Thoracic aorta (tissue), 2 donors: ENCODE measurements around the gene LY86. TPM values are rescaled to one million over a fixed set of nuclear protein-coding genes. Genes with fewer than 3 reads are reported as not detected.

Experiments
- ATAC-seq: fragments of 150-250 bp; one replicate; pipeline ENCODE4 v1.8.0; 2017; ENCODE audit warnings: low read depth; ENCODE audit not compliant: insufficient number of reproducible peaks, low FRiP score
- DNase-seq: peaks from one replicate; pipeline ENCODE4 v3.0.0-alpha.2; 2020; ENCODE audit warnings: low spot score
- H3K27ac ChIP-seq, 2 donors: fragments of 200-600 bp; sonication (generic); 1 replicate in 1 of 2; 2 replicates in 1 of 2; pipeline ENCODE4 v1.5.1; 2016; ENCODE audit warnings: mild to moderate bottlenecking in 2 of 2, moderate library complexity in 2 of 2
- H3K27me3 ChIP-seq: fragments of 200-600 bp; sonication (generic); replicated peaks from 2 replicates; pipeline ENCODE4 v1.6.0; 2016; ENCODE audit warnings: mild to moderate bottlenecking; ENCODE audit not compliant: insufficient read depth
- H3K36me3 ChIP-seq: fragments of 200-600 bp; sonication (generic); one replicate; pipeline ENCODE4 v1.5.1; 2016
- H3K4me1 ChIP-seq, 2 donors: fragments of 200-600 bp; sonication (generic); 1 replicate in 1 of 2; 2 replicates in 1 of 2; pipeline versions ENCODE4 v1.5.1 to v1.6.0; 2016; ENCODE audit warnings: low read depth in 2 of 2, mild to moderate bottlenecking in 1 of 2; ENCODE audit not compliant: control insufficient read depth in 1 of 2
- H3K4me3 ChIP-seq: fragments of 200-600 bp; sonication (generic); 2 replicates; pipeline ENCODE4 v1.5.1; 2016; ENCODE audit warnings: mild to moderate bottlenecking
- H3K9me3 ChIP-seq: fragments of 200-600 bp; sonication (generic); 2 replicates; pipeline ENCODE4 v1.5.1; 2016
- CTCF ChIP-seq: fragments of 200-600 bp; sonication (generic); IDR thresholded peaks from one replicate; pipeline ENCODE4 v1.5.1; 2019; ENCODE audit warnings: antibody characterized with exemption
- total RNA-seq, 2 donors: library from RNA; depleted of rRNA; stranded (reverse); fragments of >200 nt; gene quantifications; one replicate each; pipeline versions ENCODE4 v1.1.0 to v1.2.3, GENCODE V29; 2016

LY86 gene
- total RNA-seq, 2 donors from 2014 or later = 4.5 to 6.5 TPM

- Histone ChIP-seq H3K4me1 (peaks cover 0 to 4% of the 10 kb centered on the region in 2 donors), H3K36me3 (no peaks in the 10 kb centered on the region), H3K27me3 (no peaks in the 10 kb centered on the region), H3K27ac (no peak overlapping the region), H3K4me3 (no peak overlapping the region), H3K9me3 (no peaks in the 10 kb centered on the region)
- ATAC-seq (no peak), DNase-seq (no peak)
- no peak for TF ChIP-seq CTCF
Measured at GRCh38 chr6:6657085-6657819, 68.7 kb downstream of the LY86 start.

- no peaks in the 10 kb centered on the region for H3K27me3 ChIP-seq
- no peaks in the 10 kb centered on the region for H3K9me3 ChIP-seq
- no peak for TF ChIP-seq CTCF
- DNase-seq = no peak
- ATAC-seq = no peak
- H3K36me3 ChIP-seq = no peaks in the 10 kb centered on the region
- no peak overlapping the region for H3K4me3 ChIP-seq
- H3K4me1 ChIP-seq = peaks cover 0 to 4% of the 10 kb centered on the region in 2 donors
- no peak overlapping the region for H3K27ac ChIP-seq
Measured at GRCh38 chr6:6657820-6658217, 69.3 kb downstream of the LY86 start.

GRCh38 chr6:6659600-6660327, 71.2 kb downstream of the LY86 start:
- Histone ChIP-seq H3K36me3 (no peaks in the 10 kb centered on the region), H3K27ac (no peak overlapping the region), H3K4me3 (no peak overlapping the region), H3K9me3 (no peaks in the 10 kb centered on the region), H3K27me3 (no peaks in the 10 kb centered on the region), H3K4me1 (peaks cover 0 to 4% of the 10 kb centered on the region in 2 donors)
- DNase-seq (no peak), ATAC-seq (no peak)
- TF ChIP-seq CTCF = no peak

- ATAC-seq (no peak), DNase-seq (no peak)
- no peaks in the 10 kb centered on the region for H3K9me3 ChIP-seq
- no peak overlapping the region for H3K27ac ChIP-seq
- no peaks in the 10 kb centered on the region for H3K36me3 ChIP-seq
- TF ChIP-seq CTCF = no peak
- no peaks in the 10 kb centered on the region for H3K4me1 ChIP-seq
- H3K27me3 ChIP-seq = no peaks in the 10 kb centered on the region
- no peak overlapping the region for H3K4me3 ChIP-seq
Measured at GRCh38 chr6:6660339-6661045, 72.0 kb downstream of the LY86 start.

DNA sequence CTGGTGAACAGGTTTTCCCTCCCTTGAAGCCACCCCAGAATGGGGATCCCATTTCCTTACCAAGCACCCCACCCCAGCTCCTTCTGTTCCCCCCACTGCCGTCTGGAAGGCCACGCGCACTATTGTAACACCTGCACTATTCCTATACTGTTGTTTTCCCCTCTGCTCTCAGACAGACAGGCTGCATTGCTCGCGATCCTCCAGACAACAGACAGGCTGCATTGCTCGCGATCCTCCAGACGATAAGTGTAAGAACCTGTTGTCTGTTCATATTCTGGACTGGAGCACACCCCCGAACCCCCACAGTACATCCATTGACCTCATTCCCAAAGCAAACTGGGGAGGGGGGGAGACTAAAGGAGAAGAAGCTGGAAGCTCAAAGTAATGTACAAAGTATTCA, 72.7 kb downstream of the LY86 start:
- no peak overlapping the region for H3K27ac ChIP-seq
- H3K4me3 ChIP-seq = no peak overlapping the region
- DNase-seq (no peak), ATAC-seq (no peak)
- H3K4me1 ChIP-seq = no peaks in the 10 kb centered on the region
- TF ChIP-seq CTCF = no peak
- H3K27me3 ChIP-seq = no peaks in the 10 kb centered on the region
- H3K36me3 ChIP-seq = no peaks in the 10 kb centered on the region
- H3K9me3 ChIP-seq = no peaks in the 10 kb centered on the region
